IMR-90 (cell line): Measurements from ENCODE around the gene PLOD3. TPM values are rescaled to one million over a fixed set of nuclear protein-coding genes. Genes with fewer than 3 reads are reported as not detected.

Source experiments
- ATAC-seq: fragments of 200-7000 bp; cut with Tn5 transposase; 2 replicates; pipeline ENCODE4 v1.9.1; 2020; ENCODE audit warnings: low read depth, mild to moderate bottlenecking, moderate library complexity
- BruUV-seq: library from RNA; stranded (reverse); fragments of 400-500 nt; replicated peaks from 2 replicates; lab custom pipeline; 2021; lab: Mats Ljungman, UMichigan
- CTCF ChIA-PET: fragments of 300-600 bp; formaldehyde crosslinking; extraction: SDS; loops from one replicate; lab custom pipeline; 2021; ENCODE audit warnings: antibody characterized with exemption; lab: Yijun Ruan, JAX
- POLR2A ChIA-PET: fragments of 300-600 bp; sonication (Branson Sonifier 250); formaldehyde crosslinking; loops from one replicate; lab custom pipeline; 2022; ENCODE audit warnings: antibody characterized with exemption; ENCODE audit not compliant: unreplicated experiment; lab: Charles Lee
- DNase-seq: peaks from one replicate; pipeline ENCODE4 v3.0.0; 2013
- H2AFZ ChIP-seq: replicated peaks from 2 replicates; pipeline ENCODE3; 2013; ENCODE audit warnings: low read length, mild to moderate bottlenecking; ENCODE audit not compliant: poor library complexity
- H2AK5ac ChIP-seq: 2 replicates; pipeline ENCODE4 v1.6.1; 2013; ENCODE audit warnings: low read depth, low read length, inconsistent platforms
- H2AK9ac ChIP-seq: replicated peaks from 2 replicates; pipeline ENCODE3; 2013; ENCODE audit warnings: mild to moderate bottlenecking, low read depth, low read length, moderate library complexity; ENCODE audit not compliant: poor library complexity
- H2BK120ac ChIP-seq: 2 replicates; pipeline ENCODE4 v1.6.1; 2013; ENCODE audit warnings: low read depth, low read length, inconsistent platforms
- H2BK15ac ChIP-seq: 3 replicates; pipeline ENCODE4 v1.6.1; 2013; ENCODE audit warnings: low read depth, low read length, inconsistent platforms
- H2BK20ac ChIP-seq: 2 replicates; pipeline ENCODE4 v1.6.1; 2013; ENCODE audit warnings: low read depth, mild to moderate bottlenecking, inconsistent platforms, low read length, moderate library complexity
- H2BK5ac ChIP-seq: 2 replicates; pipeline ENCODE4 v1.6.1; 2013; ENCODE audit warnings: mild to moderate bottlenecking, low read depth, low read length, inconsistent platforms; ENCODE audit not compliant: poor library complexity, severe bottlenecking
- H3K14ac ChIP-seq: replicated peaks from 2 replicates; pipeline ENCODE4 v1.6.1; 2013; ENCODE audit warnings: low read depth, low read length, inconsistent platforms
- H3K18ac ChIP-seq: 2 replicates; pipeline ENCODE4 v1.6.1; 2013; ENCODE audit warnings: low read depth, low read length, control low read depth
- H3K23ac ChIP-seq: 2 replicates; pipeline ENCODE4 v1.6.1; 2013; ENCODE audit warnings: low read depth, low read length, inconsistent platforms
- H3K27ac ChIP-seq: 2 replicates; pipeline ENCODE4 v1.5.1; 2013; ENCODE audit warnings: mild to moderate bottlenecking, control low read depth, low read length; ENCODE audit not compliant: insufficient read depth
- H3K27me3 ChIP-seq: 2 replicates; pipeline ENCODE4 v1.6.1; 2013; ENCODE audit warnings: low read length; ENCODE audit not compliant: control insufficient read depth, insufficient read depth
- H3K36me3 ChIP-seq: 2 replicates; pipeline ENCODE4 v1.6.1; 2013; ENCODE audit warnings: low read length, mixed read lengths; ENCODE audit not compliant: control insufficient read depth, insufficient read depth
- H3K4ac ChIP-seq: 2 replicates; pipeline ENCODE4 v1.6.1; 2013; ENCODE audit warnings: low read depth, low read length, inconsistent platforms
- H3K4me1 ChIP-seq: 2 replicates; pipeline ENCODE4 v1.6.1; 2013; ENCODE audit warnings: low read length, mixed read lengths; ENCODE audit not compliant: control insufficient read depth, insufficient read depth
- H3K4me2 ChIP-seq: 2 replicates; pipeline ENCODE4 v1.6.1; 2013; ENCODE audit warnings: low read depth, mild to moderate bottlenecking, control low read depth, low read length, moderate library complexity
- H3K4me3 ChIP-seq: 2 replicates; pipeline ENCODE4 v1.5.1; 2013; ENCODE audit warnings: low read depth, mild to moderate bottlenecking, control low read depth, low read length, moderate library complexity; ENCODE audit not compliant: insufficient read depth
- H3K56ac ChIP-seq: 2 replicates; pipeline ENCODE4 v1.6.1; 2013; ENCODE audit warnings: low read length, inconsistent platforms; ENCODE audit not compliant: insufficient read depth; ENCODE audit errors: extremely low read depth
- H3K79me1 ChIP-seq, 2 experiments: 2 replicates each; pipeline ENCODE4 v1.6.1; 2013; ENCODE audit warnings: low read length in 2 of 2, inconsistent platforms in 1 of 2, low read depth in 1 of 2
- H3K9ac ChIP-seq: 2 replicates; pipeline ENCODE4 v1.6.1; 2013; ENCODE audit warnings: low read depth, low read length, control low read depth
- H3K9me1 ChIP-seq: 2 replicates; pipeline ENCODE4 v1.6.1; 2013; ENCODE audit warnings: low read length, inconsistent platforms; ENCODE audit not compliant: insufficient read depth
- H3K9me3 ChIP-seq: 2 replicates; pipeline ENCODE4 v1.6.1; 2013; ENCODE audit warnings: low read length; ENCODE audit not compliant: control insufficient read depth, insufficient read depth
- H4K20me1 ChIP-seq: 2 replicates; pipeline ENCODE4 v1.6.1; 2013; ENCODE audit warnings: low read length, inconsistent platforms; ENCODE audit not compliant: insufficient read depth
- H4K5ac ChIP-seq: 2 replicates; pipeline ENCODE4 v1.6.1; 2013; ENCODE audit warnings: mild to moderate bottlenecking, low read depth, low read length, control low read depth
- H4K8ac ChIP-seq, 2 experiments: 2 replicates each; pipeline ENCODE4 v1.6.1; 2013; ENCODE audit warnings: low read depth in 2 of 2, low read length in 2 of 2, control low read depth in 1 of 2, inconsistent platforms in 1 of 2
- H4K91ac ChIP-seq: 2 replicates; pipeline ENCODE4 v1.6.1; 2013; ENCODE audit warnings: low read depth, low read length, inconsistent platforms; ENCODE audit not compliant: insufficient read depth
- ELK1 ChIP-seq: fragments of 150-350 bp; IDR thresholded peaks from 2 replicates; pipeline ENCODE4 v1.6.1; 2016; ENCODE audit warnings: low read depth, mild to moderate bottlenecking, low read length, moderate library complexity, borderline replicate concordance
- POLR2A ChIP-seq: IDR thresholded peaks from 2 replicates; pipeline ENCODE4 v1.6.1; 2012; ENCODE audit warnings: mild to moderate bottlenecking, low read depth, low read length
- WGBS, 2 experiments: methylation state at CpG; one replicate each; pipeline versions ENCODE4 v1.1.5 to v1.1.7; 2013; ENCODE audit warnings: missing lambda C conversion rate in 2 of 2; ENCODE audit not compliant: insufficient read length in 1 of 2; ENCODE audit errors: extremely low coverage in 2 of 2; 5-methylcytosine and 5-hydroxymethylcytosine counted together
- dilution Hi-C: fragments of 300-500 bp; cut with HindIII; formaldehyde crosslinking; loops from one replicate; pipeline ENCODE4 v1.14.3; 2018; ENCODE audit warnings: low sequenced_read_pairs; ENCODE audit not compliant: unreplicated experiment
- in situ Hi-C: fragments of 300-500 bp; cut with MboI; formaldehyde crosslinking; loops from 3 replicates; pipeline ENCODE4 v1.14.3; 2019; ENCODE audit warnings: low sequenced_read_pairs, inconsistent platforms, mixed read lengths
- intact Hi-C: fragments of 100-400 bp; cut with micrococcal nuclease; formaldehyde crosslinking; loops from 2 replicates; pipeline ENCODE4 v1.10.0; 2022
- polyA plus RNA-seq, 3 experiments: library from polyadenylated mRNA; depleted of rRNA; stranded (reverse); fragments of >200 nt; gene quantifications; 2 replicates each; pipeline ENCODE4 v1.2.3, GENCODE V29; 2012; ENCODE audit warnings: low replicate concordance in 1 of 3
- total RNA-seq: library from RNA; depleted of rRNA; stranded (reverse); fragments of >200 nt; gene quantifications from 2 replicates; pipeline ENCODE4 v1.2.3, GENCODE V29; 2012

The PLOD3 gene
- total and polyA plus RNA-seq, 2 of the 4 experiments (the other 2 are of a cell fraction): 21.7 to 159 TPM

GRCh38 chr7:101222275-101222830 lies 5.0 kb upstream of the PLOD3 start:
- Histone ChIP-seq H4K20me1 (peaks cover 8% of the 10 kb centered on the region), H3K4me3 (no peak overlapping the region), H2BK5ac (no peak overlapping the region), H3K9ac (no peak overlapping the region), H3K36me3 (peaks cover 32% of the 10 kb centered on the region), H3K27ac (no peak overlapping the region), H4K8ac (no peak overlapping the region), H4K91ac (no peak overlapping the region), H2BK120ac (no peak overlapping the region), H3K4me2 (no peak overlapping the region), H2BK15ac (no peak overlapping the region), H3K9me3 (no peaks in the 10 kb centered on the region), H3K23ac (no peak overlapping the region), H3K56ac (no peak overlapping the region), H2AFZ (no peak overlapping the region), H3K18ac (no peak overlapping the region), H3K4ac (no peak overlapping the region), H2AK9ac (no peak overlapping the region), H3K79me1 (peaks cover 16 to 41% of the 10 kb centered on the region in 2 experiments), H3K9me1 (peaks cover 3% of the 10 kb centered on the region; the same call in 1 of the 2 replicates), H3K14ac (no peak overlapping the region), H2BK20ac (no peak overlapping the region), H3K27me3 (no peaks in the 10 kb centered on the region), H4K5ac (no peak overlapping the region), H2AK5ac (no peak overlapping the region), H3K4me1 (no peaks in the 10 kb centered on the region)
- no peak for DNase-seq
- intact Hi-C loops: no loop called here
- TF ChIP-seq ELK1 (no peak), POLR2A (no peak)
- 86% methylated on average over 23 of the region's 27 CpGs; no CpG with 5 or more reads in 1 of the 2 experiments for WGBS, 2 experiments
- POLR2A ChIA-PET: no interaction called here
- ATAC-seq: no peak
- in situ Hi-C loops: no loop called here
- dilution Hi-C loops: no loop called here
- CTCF ChIA-PET: no interaction called here
- BruUV-seq: no TSS peak
